HL-60 (cell line): ENCODE measurements around the gene LAMA2.

ENCODE experiments used
- DNase-seq, 2 experiments: peaks; one replicate each; pipeline ENCODE4 v3.0.0-alpha.2; 2010 to 2020; ENCODE audit warnings: low read depth in 1 of 2, low spot score in 1 of 2
- H3K27ac ChIP-seq: fragments of 250-450 bp; sonication (Bioruptor Pico); replicated peaks from 2 replicates; pipeline ENCODE4 v1.5.1; 2020; ENCODE audit warnings: mild to moderate bottlenecking, moderate library complexity
- H3K27me3 ChIP-seq: fragments of 250-450 bp; sonication (Bioruptor Pico); 2 replicates; pipeline ENCODE4 v1.5.1; 2021; ENCODE audit warnings: mild to moderate bottlenecking, moderate library complexity; ENCODE audit not compliant: insufficient read depth, poor library complexity, severe bottlenecking
- H3K4me3 ChIP-seq: replicated peaks from 2 replicates; pipeline ENCODE4 v1.5.1; 2011; ENCODE audit warnings: mild to moderate bottlenecking, control low read depth, low read length; ENCODE audit not compliant: insufficient read depth
- CTCF ChIP-seq: IDR thresholded peaks from one replicate; pipeline ENCODE4 v1.5.1; 2011; ENCODE audit warnings: low read length, control low read depth, inconsistent platforms; ENCODE audit not compliant: insufficient read depth
- GABPA ChIP-seq: IDR thresholded peaks from 2 replicates; pipeline ENCODE4 v1.6.1; 2012; ENCODE audit warnings: low read depth
- POLR2AphosphoS5 ChIP-seq: IDR thresholded peaks from 2 replicates; pipeline ENCODE4 v1.6.1; 2012; ENCODE audit warnings: low read depth
- REST ChIP-seq: IDR thresholded peaks from 2 replicates; pipeline ENCODE4 v1.6.1; 2012; ENCODE audit warnings: low read depth; ENCODE audit not compliant: insufficient replicate concordance
- SPI1 ChIP-seq: IDR thresholded peaks from 2 replicates; pipeline ENCODE4 v1.6.1; 2012; ENCODE audit warnings: low read depth, mild to moderate bottlenecking, borderline replicate concordance

The LAMA2 gene

GRCh38 chr6:129212081-129212480 lies 329.1 kb downstream of the LAMA2 start:
- DNase-seq: no peak
- no peak overlapping the region for H3K4me3 ChIP-seq
- H3K27me3 ChIP-seq: no peaks in the 10 kb centered on the region
- no peak for TF ChIP-seq CTCF
- no peak for TF ChIP-seq SPI1
- TF ChIP-seq GABPA: no peak
- no peak for TF ChIP-seq REST
- no peak for TF ChIP-seq POLR2AphosphoS5
- H3K27ac ChIP-seq: no peak overlapping the region

DNA sequence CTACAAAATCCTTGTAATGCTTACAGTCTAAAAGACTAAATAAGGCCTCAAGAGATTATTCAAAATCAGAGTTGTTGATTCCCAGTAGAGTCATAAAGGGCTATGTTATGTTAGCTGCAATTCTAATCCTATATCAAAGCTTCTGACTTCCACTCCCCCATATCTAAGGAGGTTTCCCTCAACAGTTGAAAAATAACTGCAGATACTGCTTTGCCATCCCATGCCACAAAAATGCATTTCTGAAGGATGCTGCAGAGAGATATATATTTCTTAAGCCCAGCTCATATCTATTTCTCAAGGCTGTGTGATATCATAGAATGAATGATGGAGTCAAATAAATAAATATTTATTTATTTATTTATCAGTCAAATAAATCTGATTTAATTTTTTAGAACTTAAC lies 332.3 kb downstream of the LAMA2 start:
- DNase-seq: no peak
- H3K4me3 ChIP-seq: no peak overlapping the region
- H3K27ac ChIP-seq: no peak overlapping the region
- H3K27me3 ChIP-seq: no peaks in the 10 kb centered on the region
- TF ChIP-seq GABPA (no peak), SPI1 (no peak), POLR2AphosphoS5 (no peak), CTCF (no peak), REST (no peak)

- no peak for DNase-seq
- no peak overlapping the region for H3K27ac ChIP-seq
- H3K27me3 ChIP-seq: no peaks in the 10 kb centered on the region
- no peak overlapping the region for H3K4me3 ChIP-seq
- TF ChIP-seq SPI1: no peak
- no peak for TF ChIP-seq POLR2AphosphoS5
- TF ChIP-seq CTCF: no peak
- no peak for TF ChIP-seq REST
- no peak for TF ChIP-seq GABPA
Observed at GRCh38 chr6:129215916-129216520, 333.1 kb downstream of the LAMA2 start.
